Measurements from ENCODE around the gene ZNF71.
"Not testable (repeated sequence)": the region's sequence is repeated elsewhere in the genome, so short reads cannot be mapped to it uniquely, and the experiment has no call there.

Gene ZNF71

DNA sequence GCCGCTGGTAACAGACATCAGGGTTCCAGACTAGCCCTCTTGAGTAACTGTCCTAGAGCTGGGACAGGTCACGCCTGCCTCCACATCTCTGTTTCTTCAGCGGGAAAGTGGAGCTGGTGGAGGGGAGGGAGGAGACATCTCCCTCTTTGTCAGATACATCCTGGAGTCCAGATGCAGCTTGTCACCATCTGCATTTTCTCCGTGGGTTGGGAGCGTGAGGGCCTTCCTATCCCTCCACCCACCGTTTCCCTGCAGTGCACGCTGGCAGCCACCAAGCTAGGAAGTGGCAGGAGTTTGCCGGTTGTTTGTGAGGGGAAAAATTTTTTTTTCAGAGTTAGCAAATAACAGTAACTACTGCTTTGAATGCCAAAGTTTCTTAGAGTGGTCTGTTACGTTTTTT is 27.9 kb downstream of the ZNF71 start:
- no peak for DNase-seq

DNA sequence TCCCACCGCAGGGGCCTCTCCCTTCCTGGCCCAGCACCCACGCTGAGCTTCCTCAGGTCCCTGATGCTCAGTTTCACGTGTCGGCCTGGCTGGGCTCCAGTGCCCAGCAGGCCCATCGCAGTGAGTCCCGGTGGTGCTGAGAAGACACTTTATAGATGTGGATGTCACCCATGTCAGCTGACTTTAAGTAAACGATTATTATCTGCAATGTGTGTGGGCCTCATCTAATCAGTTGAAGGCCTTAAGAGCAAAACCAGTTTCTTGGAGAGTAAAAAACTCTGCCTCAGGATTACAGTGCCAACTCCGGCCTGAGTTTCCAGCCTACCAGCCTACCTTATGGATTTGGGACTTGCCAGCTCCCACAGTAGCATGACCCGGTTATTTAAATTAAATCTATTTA is 30.6 kb downstream of the ZNF71 start:
- DNase-seq: no peak

DNA sequence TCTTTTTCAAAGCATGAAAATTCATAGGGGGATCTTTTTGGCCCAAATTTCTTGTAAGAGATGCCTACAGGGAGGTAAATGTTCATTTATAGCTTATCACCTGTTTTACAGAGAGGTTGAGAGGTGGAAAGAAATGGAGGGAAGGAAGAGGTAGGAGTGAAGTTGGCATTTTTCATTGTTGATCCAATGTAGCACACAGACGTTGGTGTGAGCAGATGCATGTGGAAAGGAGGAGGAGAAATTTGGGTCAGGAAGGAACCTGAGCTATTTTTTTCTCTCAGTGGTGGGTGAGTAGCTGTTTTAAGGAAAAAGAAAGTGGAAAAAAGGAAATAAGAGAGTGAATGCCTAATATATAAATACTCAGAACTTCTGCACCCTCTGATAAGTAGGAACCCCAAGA is 37.9 kb downstream of the ZNF71 start:
- no peak for DNase-seq

DNA sequence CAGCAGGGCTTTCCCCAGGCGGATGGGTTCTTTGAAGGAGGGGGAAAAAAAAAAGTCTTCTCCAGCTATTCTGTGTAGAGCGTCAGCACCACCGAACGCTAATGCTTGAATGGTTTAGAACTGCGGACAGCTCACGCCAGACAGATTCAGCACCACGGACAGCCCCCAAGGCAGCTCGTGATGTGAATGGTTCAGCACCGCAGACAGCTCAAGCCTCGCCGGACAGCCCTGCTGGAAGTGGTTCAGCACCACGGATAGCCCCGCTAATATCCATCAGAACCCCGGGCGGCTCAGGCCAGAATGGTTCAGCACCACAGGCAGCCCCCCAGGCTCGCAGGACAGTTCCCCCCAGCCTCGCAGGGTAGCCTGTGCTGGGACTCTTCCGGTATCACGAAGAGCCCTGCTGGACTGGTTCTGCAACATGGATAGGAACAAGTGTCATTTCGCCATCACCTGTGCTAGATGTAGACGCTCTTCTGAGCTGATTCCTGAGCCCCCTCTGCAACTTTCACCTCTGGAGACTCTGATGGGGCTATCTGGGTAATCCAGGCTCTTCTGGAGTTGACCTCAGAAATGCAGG is 43.0 kb downstream of the ZNF71 start:
- peak; percentile 20 for DNase-seq

DNA sequence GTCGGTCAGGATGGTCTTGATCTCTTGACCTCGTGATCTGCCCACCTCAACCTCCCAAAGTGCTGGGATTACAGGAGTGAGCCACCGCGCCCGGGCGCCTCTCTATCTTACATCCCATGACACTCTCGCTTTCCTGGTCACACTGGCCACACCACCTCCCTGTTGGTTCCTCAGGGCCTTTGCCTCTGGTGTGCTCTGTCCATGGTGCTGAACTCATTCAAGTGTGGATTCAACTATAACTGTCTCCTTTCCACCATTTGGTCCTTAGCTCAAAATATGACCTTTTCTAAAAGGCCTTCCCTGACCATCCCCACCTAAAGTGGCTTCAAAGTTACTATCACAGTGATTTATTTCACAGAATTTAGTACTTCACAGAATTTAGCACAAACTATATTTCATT is 44.1 kb downstream of the ZNF71 start:
- DNase-seq: no peak

DNA sequence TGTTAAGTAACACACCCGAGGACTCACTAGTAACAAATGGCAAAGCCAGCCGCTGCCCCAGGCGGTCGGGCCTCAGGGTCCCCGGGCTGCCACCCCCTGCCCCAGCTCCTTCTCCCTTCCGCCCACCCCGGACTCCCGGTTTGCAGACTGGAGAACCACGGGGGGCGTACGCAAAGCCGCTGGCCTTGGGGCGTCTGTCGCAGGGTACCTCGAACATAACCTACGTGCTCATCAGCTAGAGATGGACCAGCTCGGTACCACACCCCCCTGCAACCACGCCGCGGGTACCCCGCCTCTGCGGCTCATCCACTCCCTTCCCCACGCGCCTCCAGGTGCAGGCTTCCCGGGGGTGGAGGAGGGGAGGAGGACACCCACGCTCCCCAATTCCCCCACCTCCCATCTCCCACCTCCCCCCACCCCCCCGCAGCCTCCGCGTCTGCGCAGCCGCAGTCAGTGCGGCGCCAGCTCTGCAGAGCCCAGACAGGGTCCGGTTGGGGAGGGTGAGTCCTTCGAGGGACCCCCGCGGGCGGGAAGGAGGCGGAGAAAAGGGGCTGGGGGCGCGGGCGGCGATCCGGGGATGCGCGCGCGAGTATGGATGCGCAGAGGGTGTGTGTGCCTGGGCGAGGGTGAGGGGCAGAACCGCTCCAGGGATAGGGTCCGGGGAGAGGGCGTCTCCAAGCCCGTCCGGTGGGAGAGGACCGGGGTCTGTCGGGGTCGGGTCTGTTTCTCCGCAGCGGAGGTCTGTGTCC is 47.8 kb downstream of the ZNF71 start, which contains the start of gene SMIM17:
Gene SMIM17 (plus strand): TSS at position 449 of the 749 bp plus-strand sequence. CDS start 2,509 bp downstream, outside the sequence.
- no peak for DNase-seq

DNA sequence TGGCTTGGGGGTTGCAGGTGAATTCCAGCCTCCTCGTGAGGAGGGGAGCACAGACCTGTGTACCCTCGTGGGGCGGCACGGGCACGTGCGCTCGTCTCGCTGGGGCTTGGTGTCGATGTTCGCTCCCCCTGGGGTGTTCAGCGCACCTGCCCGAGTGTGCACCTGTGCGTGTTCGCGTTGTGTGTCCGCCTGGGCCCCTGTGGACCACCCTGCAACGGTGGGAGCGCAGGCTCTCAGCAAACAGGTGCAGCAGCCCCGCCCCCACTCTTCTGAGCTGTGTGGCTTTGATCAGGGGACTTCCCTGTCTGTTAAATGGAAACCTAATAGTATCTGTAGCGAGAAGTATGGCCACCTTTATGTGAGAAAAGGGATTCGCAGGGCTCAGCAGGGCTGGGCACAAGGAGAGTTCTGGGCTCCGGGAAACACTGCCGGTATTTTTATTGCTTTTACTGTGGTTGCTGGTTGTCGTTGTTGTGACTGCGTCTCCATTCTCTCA is 48.4 kb downstream of the ZNF71 start:
- no peak for DNase-seq

DNA sequence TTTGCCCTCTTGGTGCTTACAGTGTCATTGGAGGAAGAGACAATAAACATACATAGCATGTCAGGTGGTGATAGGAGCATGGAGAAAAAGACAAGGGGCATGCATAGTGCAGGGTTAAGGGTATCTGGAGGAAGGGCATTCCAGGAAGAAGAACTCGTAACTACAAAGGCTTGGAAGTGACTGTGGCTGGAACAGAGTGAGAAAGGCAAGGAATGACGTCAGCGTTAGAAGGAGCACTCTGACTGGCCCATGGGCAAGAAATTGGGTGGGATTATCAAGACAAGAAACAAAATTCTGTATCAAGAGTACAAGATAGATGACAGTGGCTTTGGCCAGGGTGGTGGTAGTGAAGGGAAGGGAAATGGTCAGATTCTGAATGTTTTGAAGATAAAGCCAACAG is 59.0 kb downstream of the ZNF71 start:
- DNase-seq: no peak

DNA sequence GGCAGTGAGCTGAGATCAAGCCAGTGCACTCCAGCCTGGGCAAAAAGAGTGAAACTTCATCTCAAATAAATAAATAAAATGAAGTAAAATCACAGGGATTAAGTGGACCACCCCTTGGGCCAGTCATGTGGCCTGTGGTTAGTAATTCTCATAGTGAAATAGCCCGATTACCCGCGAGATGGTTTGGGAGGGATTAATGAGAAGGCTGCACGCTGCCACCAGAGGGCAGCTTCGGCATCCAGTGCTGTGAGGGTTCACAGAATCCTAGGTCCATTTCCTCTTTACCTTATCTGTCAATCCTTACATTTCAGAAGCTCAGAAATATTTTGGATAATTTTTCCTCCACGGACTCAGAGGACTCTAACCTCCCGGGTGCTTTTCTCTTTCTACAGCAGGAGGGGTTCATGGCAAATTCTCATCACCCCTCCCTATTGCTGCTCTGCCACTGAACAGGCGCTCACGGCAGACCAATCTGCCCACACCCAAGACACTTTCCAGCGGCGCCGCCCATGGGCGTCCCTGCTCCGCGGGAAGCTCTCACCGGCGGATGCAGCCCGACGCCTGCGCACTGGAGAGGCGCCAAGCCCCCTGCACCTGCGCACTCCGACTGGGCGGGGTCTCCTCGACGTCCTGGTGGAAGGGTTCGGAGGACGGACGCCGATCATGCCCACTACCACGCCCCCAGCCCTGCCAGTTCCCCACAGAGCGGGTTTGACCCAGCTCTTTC is 65.4 kb downstream of the ZNF71 start:
- DNase-seq: no peak

DNA sequence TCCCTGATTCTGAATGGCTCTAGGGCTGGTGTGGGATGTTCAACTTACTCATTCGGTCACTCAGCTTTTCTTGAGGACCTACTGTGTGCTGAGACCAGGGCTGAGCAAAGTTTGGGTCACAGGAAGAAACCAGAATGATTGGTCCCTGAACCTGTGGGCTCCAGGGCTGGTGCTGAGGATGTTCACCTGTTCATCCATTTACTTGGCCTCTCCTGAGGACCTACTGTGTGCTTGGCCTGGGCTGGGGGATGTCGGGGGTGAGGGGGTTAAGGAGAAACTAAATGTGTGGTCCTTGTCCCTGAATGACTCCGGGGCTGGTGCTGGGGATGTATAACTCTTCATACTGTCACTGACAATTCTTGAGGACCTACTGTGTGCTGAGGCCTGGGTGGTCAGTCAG is 66.1 kb downstream of the ZNF71 start:
- no peak for DNase-seq

DNA sequence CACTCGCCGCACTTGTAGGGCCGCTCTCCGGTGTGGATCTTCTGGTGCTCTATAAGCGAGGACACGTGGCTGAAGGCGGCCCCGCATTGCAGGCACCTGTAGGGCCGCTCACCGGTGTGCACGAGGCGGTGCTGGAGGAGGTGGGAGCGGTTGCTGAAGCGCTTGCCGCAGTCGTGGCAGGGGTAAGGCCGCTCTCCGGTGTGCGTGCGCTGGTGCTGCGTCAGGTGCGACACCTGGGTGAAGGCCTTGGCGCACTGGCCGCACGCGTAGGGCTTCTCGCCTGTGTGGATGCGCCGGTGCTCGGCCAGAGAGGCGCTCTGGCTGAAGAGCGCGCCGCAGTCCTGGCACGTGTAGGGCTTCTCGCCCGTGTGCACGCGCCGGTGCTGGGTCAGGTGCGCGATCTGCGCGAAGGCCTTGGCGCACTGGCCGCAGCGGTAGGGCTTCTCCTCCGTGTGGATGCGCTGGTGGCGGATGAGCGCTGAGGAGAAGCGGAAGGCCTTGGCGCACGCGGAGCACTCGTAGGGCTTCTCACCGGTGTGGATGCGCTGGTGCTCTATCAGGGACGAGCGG is 68.9 kb downstream of the ZNF71 start:
- DNase-seq: no peak

DNA sequence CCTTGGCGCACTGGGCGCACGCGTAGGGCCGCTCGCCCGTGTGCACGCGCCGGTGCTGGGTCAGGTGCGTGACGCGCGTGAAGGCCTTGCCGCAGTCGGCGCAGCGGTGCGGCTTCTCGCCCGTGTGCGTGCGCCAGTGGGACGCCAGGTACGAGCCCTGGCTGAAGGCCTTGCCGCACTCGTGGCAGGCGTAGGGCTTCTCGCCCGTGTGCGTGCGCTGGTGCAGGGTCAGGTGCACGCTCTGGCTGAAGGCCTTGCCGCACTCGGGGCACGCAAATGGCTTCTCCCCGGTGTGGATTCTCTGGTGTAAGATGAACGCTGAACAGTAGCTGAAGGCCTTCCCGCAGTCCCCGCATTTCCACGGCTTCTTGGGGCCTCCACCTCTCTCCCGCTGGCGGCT is 69.4 kb downstream of the ZNF71 start:
- no peak for DNase-seq

DNA sequence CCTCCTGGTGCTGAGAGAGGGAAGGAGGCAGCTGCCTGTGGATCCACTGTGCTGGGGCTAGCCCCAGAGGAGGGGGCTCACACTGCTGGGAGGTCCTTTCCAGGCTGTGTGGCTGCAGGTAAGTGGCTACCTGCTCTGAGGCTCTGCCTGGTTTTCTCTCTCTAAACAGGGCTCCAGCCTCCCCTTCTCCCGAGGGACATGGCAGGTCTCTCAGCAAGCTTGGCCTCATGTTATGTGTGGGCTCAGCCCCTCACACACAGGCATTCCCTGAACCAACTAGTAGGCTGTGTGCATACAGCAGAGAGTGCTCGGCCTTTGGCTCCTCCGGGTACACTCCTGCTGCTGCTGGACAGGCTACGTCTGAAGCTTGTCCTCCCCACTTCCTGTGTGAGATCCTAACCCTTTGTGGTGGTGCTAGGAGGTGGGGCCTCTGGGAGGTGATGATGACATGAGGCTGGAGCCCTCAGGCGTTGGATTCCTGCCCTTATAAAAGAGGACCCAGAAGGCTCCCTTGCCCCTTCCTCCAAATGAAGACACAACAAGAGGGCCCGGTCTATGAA is 72.3 kb downstream of the ZNF71 start:
- DNase-seq: no peak

DNA sequence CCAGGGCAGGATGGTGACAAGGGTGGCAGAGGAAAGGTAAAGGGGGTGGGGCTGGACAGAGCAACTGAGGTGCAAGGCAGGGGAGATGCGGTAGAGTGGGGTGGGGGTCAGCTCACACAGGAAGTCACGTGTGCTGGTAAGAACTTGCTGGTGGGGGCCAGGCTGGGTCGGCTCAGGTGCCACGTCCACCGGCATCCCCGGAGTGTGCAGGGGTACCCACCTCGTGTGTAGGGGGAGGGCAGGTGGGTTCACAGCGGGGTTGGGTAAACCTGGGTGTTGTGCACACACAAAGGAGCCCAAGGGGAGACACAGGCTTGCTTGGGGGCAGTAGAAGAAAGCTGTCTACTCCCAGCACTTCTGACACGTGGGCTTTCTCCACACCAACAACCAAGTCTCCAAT is 73.6 kb downstream of the ZNF71 start:
- no peak for DNase-seq

DNA sequence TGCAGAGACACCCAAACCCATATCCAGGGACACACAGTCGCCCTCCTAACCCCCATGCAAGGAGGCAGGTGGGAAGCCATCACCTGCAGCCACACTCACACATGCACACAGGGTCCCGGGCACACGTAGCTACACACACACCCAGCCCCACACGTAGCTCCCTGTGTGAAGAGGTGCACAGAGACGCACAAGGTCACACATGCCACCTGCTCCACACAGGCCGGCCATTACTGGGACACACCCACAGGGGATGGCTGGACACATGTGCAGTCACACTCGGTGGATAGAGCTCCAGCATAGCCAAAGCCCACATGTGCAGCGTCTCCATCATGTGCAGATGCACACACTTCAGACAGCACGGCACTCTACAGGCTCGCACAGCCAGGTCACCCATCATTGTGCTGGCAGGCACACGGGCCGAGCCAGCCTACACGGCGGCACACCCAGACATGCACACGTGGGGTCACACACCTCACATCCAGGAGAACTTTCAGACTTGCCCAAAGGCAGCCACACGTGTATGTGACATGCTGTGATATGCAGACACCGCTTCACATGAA is 75.4 kb downstream of the ZNF71 start:
- DNase-seq: no peak

DNA sequence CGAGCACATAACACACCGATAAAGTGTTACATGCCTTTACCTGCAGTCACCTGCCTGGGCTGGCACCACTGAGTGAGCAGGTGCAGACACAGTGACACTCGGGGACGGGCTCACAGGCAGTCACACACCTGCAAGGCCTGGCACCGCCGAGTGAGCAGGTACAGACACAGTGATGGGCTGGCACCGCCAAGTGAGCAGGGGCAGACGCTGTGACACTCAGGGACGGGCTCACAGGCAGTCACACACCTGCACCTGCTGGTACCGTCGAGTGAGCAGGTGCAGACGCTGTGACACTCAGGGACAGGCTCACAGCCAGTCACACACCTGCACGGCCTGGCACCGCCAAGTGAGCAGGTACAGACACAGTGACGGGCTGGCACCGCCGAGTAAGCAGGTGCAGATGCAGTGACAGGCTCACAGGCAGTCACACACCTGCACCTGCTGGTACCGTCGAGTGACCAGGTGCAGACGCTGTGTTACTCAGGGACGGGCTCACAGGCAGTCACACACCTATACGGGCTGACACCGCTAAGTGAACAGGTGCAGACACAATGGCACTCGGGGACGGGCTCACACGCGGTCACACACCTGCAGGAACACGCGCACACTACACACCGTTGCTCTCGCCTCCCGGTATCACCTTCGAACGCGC is 76.0 kb downstream of the ZNF71 start:
- DNase-seq: no peak

DNA sequence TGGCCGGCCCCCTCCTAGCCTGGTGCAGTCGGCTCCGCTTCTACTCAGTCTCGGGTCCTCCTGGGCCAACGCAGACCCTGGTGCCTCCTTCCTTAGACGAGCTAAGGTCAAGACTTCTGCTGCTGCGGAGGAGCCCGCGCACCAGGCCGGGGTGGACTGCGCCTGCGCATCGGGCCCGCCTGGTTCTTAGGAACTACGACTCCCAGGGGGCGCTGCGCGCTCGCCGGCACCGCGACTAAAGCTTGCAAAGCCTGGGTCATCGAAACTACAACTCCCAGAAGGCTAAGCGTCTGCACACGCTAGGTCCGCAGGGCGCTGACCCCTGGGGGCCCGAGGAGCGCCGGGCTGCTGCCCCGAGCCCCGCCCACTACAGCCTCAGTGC is 76.5 kb downstream of the ZNF71 start, which contains the start of gene ZNF835:
Gene ZNF835 (minus strand): TSS at position 145 of the 382 bp plus-strand sequence. CDS start 6,559 bp downstream, outside the sequence.
- peak; percentile 81 for DNase-seq

DNA sequence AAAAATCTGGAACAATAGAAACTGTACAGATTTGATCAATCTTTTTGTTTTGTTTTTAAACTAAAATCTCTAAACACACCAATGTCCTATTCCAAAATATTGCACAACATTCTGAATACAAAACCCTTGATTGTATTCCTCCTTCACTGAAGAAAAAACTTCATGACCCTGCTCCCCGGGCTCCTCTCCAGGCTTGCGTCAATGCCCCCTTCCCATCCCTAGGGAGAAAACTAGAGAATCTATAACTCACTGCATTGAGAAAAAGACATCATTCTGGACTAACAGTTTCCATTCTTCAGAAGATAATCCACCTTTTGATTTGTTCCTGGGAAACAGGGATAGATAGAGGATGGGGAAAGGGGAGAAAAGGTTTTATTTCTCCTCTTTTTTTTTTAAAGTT is 77.5 kb downstream of the ZNF71 start:
- DNase-seq: not testable (repeated sequence)
